Upper lobe of left lung (tissue), 4 donors: ENCODE results near the gene DOCK11.

Experiments used
- CTCF ChIP-seq, 6 experiments: fragments of 450-650 bp in 4 of 6; fragments of 200-600 bp in 2 of 6; sonication (generic) in 2 of 6; IDR thresholded peaks; one replicate each; pipeline ENCODE4 v1.5.1; 2016 to 2019; ENCODE audit warnings: antibody characterized with exemption in 6 of 6
- POLR2A ChIP-seq, 4 donors: fragments of 450-650 bp; IDR thresholded peaks; one replicate each; pipeline ENCODE4 v1.5.1; 2016 to 2017; ENCODE audit warnings: antibody characterized with exemption in 4 of 4, mild to moderate bottlenecking in 2 of 4
- POLR2AphosphoS5 ChIP-seq, 2 donors: sonication (generic); formaldehyde crosslinking; IDR thresholded peaks; one replicate each; pipeline ENCODE4 v1.5.1; 2017; ENCODE audit warnings: antibody characterized with exemption in 2 of 2

- TF ChIP-seq CTCF (IDR thresholded peaks at IDR 0.05) (no peak), POLR2AphosphoS5 (IDR thresholded peaks at IDR 0.05) (no peak), POLR2A (IDR thresholded peaks at IDR 0.05) (no peak)
These were observed 3.1 kb downstream of the DOCK11 start for GRCh38 chrX:118498755-118499154.
